ENCODE measurements around the gene NR3C1. TPM values are rescaled to one million over a fixed set of nuclear protein-coding genes. Genes with fewer than 3 reads are reported as not detected.
A peak's percentile ranks its signal among the peaks of the same experiment; 100 is the strongest.

Gene NR3C1
- 10 to 100 TPM; 36.0 to 65.6 (median 49.9) TPM for total RNA-seq
- polyA plus RNA-seq = 10 to 100 TPM in 1 of 3 donors, 1 to 10 TPM in 2; 5.5 to 11.9 (median 9.6) TPM

DNA sequence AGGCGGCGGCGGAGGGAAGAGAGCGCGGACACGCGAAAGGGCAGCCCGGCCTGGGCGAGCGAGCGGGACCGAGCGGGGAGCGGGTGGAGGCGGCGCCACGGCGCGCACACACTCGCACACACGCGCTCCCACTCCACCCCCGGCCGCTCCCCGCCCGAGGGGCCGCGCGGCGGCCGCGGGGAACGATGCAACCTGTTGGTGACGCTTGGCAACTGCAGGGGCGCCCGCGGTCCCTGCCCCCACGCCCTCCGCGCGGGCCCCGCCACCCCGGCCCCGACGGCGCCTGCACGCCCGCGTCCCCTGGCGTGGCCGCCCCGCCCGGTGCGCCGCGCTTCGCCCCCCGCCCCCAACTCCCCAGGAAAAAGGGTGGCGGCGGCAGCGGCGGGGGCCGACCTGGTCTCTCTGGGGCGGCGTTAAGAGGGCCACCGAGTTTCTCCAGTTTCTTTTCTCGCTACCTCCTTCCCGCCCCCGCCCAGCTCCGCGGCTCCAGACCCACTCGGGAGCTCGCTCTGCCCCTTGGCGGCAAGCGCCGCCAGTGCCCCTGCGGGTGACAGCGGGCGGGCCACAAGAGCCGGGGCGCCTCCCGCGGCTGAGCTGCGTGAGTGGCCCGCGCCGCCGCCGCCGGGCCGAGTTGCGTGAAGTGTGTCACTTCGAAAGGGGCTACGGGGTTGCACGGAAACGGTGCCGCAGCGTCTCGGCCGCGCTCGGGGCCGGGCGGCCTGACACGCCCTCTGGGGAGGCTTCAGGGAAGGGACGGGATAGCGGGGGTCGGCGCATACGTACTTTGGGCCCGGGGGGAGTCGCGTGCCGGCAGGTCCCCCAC is at the start of gene NR3C1:
Gene NR3C1 (minus strand): TSS at position 94 of the 823 bp plus-strand sequence. CDS start 2,847 bp downstream, outside the sequence.
- peaks cover 0 to 39% (median 31%) of the 10 kb centered on the region in 4 donors for H3K4me1 ChIP-seq
- H3K4me3 ChIP-seq = peak within 1 kb of the TSS; percentile 84 to 89 (median 88)
- DNase-seq = peak; percentile 94
- H3K36me3 ChIP-seq = no peaks in the 10 kb centered on the region
- TF ChIP-seq EP300 (IDR thresholded peaks at IDR 0.05) (no peak), POLR2A (IDR thresholded peaks at IDR 0.05) (no peak), POLR2AphosphoS5 (IDR thresholded peaks at IDR 0.05) (peak; percentile 38 to 80 (median 57))
- TF ChIP-seq, protein P1, sequence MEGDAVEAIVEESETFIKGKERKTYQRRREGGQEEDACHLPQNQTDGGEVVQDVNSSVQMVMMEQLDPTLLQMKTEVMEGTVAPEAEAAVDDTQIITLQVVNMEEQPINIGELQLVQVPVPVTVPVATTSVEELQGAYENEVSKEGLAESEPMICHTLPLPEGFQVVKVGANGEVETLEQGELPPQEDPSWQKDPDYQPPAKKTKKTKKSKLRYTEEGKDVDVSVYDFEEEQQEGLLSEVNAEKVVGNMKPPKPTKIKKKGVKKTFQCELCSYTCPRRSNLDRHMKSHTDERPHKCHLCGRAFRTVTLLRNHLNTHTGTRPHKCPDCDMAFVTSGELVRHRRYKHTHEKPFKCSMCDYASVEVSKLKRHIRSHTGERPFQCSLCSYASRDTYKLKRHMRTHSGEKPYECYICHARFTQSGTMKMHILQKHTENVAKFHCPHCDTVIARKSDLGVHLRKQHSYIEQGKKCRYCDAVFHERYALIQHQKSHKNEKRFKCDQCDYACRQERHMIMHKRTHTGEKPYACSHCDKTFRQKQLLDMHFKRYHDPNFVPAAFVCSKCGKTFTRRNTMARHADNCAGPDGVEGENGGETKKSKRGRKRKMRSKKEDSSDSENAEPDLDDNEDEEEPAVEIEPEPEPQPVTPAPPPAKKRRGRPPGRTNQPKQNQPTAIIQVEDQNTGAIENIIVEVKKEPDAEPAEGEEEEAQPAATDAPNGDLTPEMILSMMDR (IDR thresholded peaks at IDR 0.05) = peak in 3 of 4 experiments; percentile 33 to 44 (median 38)
- 1% methylated on average over 114 of the region's 114 CpGs for WGBS, 2 donors
- H3K9me3 ChIP-seq = no peaks in the 10 kb centered on the region
- intact Hi-C loops (cut with DNase I) = loop anchor here (2.0 to 10.0 kb wide), 7 partner anchors 103 to 771 kb away; partner anchors contain the start of genes ARHGAP26, KCTD16 and YIPF5
- no peaks in the 10 kb centered on the region for H3K27me3 ChIP-seq
- peak within 1 kb of the TSS; percentile 99 for H3K27ac ChIP-seq

DNA sequence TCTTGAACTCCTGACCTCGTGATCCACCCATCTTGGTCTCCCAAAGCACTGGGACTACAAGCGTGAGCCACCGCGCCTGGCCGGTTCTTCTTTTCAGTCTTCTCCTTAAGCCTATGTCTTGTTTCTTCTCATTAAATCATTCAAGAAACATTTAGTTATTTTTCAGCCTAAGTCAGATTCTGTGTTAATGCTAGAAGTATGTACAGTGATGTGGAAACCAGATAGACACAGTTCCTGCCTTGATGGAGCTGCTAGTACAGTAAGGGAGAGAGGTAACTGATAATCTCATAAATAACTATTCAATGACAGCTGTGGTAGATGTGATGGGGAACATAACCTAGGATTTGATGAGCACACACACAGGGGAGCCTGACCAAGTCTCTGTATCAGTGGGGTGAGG is 46.3 kb upstream of the NR3C1 start:
- intact Hi-C loops (cut with DNase I) = no loop called here
- Histone ChIP-seq H3K36me3 (no peaks in the 10 kb centered on the region), H3K9me3 (no peaks in the 10 kb centered on the region), H3K27me3 (no peaks in the 10 kb centered on the region), H3K4me1 (no peaks in the 10 kb centered on the region), H3K27ac (no peak overlapping the region), H3K4me3 (no peak overlapping the region)
- TF ChIP-seq EP300 (IDR thresholded peaks at IDR 0.05) (no peak), POLR2A (IDR thresholded peaks at IDR 0.05) (no peak)
- no peak for DNase-seq
- 87 to 96% methylated on average over 5 of the region's 5 CpGs for WGBS, 2 donors

DNA sequence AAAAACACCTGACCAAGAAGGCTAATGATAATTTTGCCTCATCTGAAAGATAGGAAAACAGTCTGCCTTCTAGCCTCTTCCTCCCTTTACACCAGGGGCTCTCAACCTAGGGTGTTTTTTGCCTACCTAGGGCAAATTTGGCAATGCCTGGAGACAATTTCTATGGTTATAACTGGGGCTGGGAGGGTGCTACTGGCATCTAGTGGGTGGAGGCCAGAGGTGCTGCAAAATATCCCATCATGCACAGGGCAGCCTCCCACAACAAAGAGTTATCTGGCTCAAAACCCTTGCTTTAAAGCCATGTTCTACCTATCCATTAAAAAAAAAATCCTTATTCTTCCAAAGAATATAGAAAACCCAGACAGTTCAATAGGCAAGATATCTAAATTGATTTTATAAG is 45.0 kb upstream of the NR3C1 start:
- intact Hi-C loops (cut with DNase I) = no loop called here
- no peak overlapping the region for H3K4me3 ChIP-seq
- TF ChIP-seq EP300 (IDR thresholded peaks at IDR 0.05) = no peak
- TF ChIP-seq, protein P1 (IDR thresholded peaks at IDR 0.05) = no peak
- TF ChIP-seq POLR2AphosphoS5 (IDR thresholded peaks at IDR 0.05) = no peak
- no peak for TF ChIP-seq POLR2A (IDR thresholded peaks at IDR 0.05)

DNA sequence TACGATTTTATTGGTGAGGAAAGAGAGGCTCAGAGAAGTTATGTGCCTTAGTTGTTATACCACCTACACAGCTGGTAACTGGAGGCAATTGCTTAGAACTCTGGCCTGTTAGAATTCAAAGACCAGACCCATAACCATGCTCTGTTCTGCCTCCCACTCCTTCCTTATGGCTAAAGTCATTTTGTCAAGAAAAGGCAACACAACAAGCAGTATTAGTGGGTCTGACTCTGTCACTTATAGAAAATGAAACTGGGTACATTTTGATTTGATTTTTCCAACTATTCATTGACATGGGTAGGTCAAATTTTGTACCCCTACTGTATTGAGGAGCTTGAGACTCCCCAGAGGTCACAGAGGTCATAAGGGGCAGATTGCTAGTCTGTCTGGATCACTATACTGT is 44.5 kb upstream of the NR3C1 start:
- no peak for DNase-seq
- intact Hi-C loops (cut with DNase I) = no loop called here
- WGBS, 2 donors = 85 to 94% methylated on average over 1 of the region's 1 CpG
- H3K36me3 ChIP-seq = no peaks in the 10 kb centered on the region
- H3K9me3 ChIP-seq = no peaks in the 10 kb centered on the region
- no peaks in the 10 kb centered on the region for H3K27me3 ChIP-seq
- no peaks in the 10 kb centered on the region for H3K4me1 ChIP-seq
- H3K4me3 ChIP-seq = no peak overlapping the region
- no peak for TF ChIP-seq POLR2AphosphoS5 (IDR thresholded peaks at IDR 0.05)
- no peak for TF ChIP-seq POLR2A (IDR thresholded peaks at IDR 0.05)
- TF ChIP-seq EP300 (IDR thresholded peaks at IDR 0.05) = no peak
- TF ChIP-seq, protein P1 (IDR thresholded peaks at IDR 0.05) = no peak
- H3K27ac ChIP-seq = no peak overlapping the region

More for the DNA sequence above, 45.0 kb upstream of the NR3C1 start:
- no peaks in the 10 kb centered on the region for H3K36me3 ChIP-seq
- DNase-seq = no peak
- H3K9me3 ChIP-seq = no peaks in the 10 kb centered on the region
- no peaks in the 10 kb centered on the region for H3K27me3 ChIP-seq
- no peaks in the 10 kb centered on the region for H3K4me1 ChIP-seq
- no peak overlapping the region for H3K27ac ChIP-seq

DNA sequence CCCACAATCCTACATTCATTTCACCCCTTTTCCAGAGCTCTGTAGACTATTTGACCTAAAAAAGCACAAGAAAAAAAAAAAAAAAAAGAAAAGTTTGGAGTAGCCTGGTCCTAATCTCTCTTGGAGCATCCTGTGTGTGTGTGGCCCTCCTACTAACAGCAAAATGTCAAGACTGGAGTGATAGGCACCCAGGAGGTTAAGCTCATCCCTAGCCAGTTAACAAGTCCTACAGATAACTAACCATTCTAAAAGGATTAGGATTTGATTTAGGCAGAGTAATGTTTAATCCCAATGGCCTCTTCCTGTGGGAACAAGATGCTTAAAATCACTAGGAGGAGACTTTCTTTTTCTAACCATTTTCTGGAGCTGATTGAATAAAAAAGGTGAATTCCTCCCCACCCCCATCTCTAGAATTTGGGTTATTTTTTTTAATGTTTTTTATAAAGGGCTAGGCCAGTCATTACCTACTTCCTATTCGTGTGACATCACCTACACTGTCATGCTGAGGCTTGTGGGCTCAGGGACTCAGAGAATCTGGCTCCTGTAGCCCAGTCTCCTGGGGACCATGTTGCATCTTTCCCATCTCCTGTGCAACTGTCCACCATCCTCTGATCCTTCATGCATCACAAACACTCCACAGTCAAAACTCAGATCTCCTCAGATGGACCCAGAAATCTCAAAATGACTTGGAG is 43.2 kb upstream of the NR3C1 start:
- 70 to 84% methylated on average over 1 of the region's 1 CpG for WGBS, 2 donors
- H3K27me3 ChIP-seq = no peaks in the 10 kb centered on the region
- intact Hi-C loops (cut with DNase I) = no loop called here
- no peak overlapping the region for H3K4me3 ChIP-seq
- no peak overlapping the region for H3K27ac ChIP-seq
- H3K36me3 ChIP-seq = no peaks in the 10 kb centered on the region
- DNase-seq = no peak
- H3K9me3 ChIP-seq = no peaks in the 10 kb centered on the region
- no peaks in the 10 kb centered on the region for H3K4me1 ChIP-seq
- TF ChIP-seq, protein P1 (IDR thresholded peaks at IDR 0.05) = no peak
- TF ChIP-seq POLR2AphosphoS5 (IDR thresholded peaks at IDR 0.05) = no peak
- no peak for TF ChIP-seq EP300 (IDR thresholded peaks at IDR 0.05)
- no peak for TF ChIP-seq POLR2A (IDR thresholded peaks at IDR 0.05)

Measured in sigmoid colon (tissue), 7 donors.